GM20000 (cell line): ENCODE measurements around the gene LCLAT1.

Experiments
- DNase-seq: peaks from one replicate; pipeline ENCODE4 v3.0.0; 2012; ENCODE audit warnings: low spot score
- TF ChIP-seq, protein P1 (sequence below): IDR thresholded peaks from 2 replicates; pipeline ENCODE4 v1.5.1; 2012; ENCODE audit warnings: mild to moderate bottlenecking, control low read depth; ENCODE audit errors: extremely low read depth, missing control alignments

The LCLAT1 gene

GRCh38 chr2:30445266-30445821, 1.7 kb upstream of the LCLAT1 start:
- no peak for DNase-seq
- TF ChIP-seq, protein P1, sequence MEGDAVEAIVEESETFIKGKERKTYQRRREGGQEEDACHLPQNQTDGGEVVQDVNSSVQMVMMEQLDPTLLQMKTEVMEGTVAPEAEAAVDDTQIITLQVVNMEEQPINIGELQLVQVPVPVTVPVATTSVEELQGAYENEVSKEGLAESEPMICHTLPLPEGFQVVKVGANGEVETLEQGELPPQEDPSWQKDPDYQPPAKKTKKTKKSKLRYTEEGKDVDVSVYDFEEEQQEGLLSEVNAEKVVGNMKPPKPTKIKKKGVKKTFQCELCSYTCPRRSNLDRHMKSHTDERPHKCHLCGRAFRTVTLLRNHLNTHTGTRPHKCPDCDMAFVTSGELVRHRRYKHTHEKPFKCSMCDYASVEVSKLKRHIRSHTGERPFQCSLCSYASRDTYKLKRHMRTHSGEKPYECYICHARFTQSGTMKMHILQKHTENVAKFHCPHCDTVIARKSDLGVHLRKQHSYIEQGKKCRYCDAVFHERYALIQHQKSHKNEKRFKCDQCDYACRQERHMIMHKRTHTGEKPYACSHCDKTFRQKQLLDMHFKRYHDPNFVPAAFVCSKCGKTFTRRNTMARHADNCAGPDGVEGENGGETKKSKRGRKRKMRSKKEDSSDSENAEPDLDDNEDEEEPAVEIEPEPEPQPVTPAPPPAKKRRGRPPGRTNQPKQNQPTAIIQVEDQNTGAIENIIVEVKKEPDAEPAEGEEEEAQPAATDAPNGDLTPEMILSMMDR, result no peak

GRCh38 chr2:30446602-30447148, 371 bp upstream of the LCLAT1 start:
- TF ChIP-seq, protein P1, result no peak
- DNase-seq, result no peak

DNA sequence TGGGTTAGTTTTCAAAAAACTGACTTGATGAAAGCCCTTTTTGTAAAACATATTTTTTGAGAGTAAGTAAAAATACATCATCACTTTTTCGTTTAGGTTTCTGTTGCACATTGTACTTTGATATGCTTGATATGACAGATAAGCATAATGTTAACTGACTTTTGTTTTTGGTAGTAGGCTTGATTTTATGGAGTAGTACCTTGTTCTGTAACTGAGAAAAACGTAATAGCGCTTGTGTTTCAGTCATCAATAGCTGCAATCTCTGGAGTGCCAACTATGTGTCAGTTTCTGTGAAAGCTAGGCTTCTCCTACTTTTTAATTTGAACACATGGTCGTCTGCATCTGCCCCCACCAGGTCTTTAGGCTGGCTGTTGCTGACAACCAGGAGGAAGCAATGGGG, 1.3 kb downstream of the LCLAT1 start:
- no peak for DNase-seq
- TF ChIP-seq, protein P1, result no peak

DNA sequence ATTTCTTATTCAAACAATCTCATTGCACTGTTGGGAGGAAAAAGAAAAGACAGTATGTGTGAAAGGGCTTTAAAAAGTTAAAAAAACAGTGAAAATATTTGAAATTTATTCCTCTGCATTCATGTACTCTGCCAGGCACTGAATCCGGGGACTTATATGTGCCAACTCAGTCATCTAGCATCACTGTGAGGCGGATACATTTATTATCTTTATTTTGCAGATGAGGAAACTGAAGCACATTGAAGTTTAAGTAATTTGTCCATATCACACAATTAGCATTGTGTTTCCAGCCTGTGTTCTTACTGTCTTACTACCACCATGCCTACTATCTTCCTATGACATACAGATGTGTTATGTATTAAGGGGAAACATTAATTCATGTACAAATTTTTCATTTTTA, 1.8 kb downstream of the LCLAT1 start:
- DNase-seq, result no peak
- TF ChIP-seq, protein P1, result no peak

DNA sequence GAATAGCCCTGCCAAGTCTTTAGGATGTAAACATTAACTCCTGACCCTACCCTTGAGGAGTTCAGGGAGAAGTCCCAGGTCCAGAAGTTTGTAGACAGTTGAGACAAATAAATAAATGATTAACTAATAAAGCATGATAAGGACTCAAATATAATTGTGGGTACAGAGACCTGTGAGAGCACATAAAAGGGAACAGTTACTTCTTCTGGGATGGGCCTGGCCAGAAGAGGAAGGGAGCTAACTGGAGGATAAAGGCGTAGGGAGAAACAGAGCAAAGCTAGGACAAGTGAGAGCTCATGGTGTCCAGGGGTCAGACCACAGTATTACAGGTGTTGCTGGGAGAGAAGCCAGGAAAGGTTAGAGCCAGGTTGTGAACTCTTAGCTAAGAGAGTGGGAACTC, 3.0 kb downstream of the LCLAT1 start:
- TF ChIP-seq, protein P1, result no peak
- DNase-seq, result no peak

- TF ChIP-seq, protein P1, result no peak
- DNase-seq, result no peak
Observed at GRCh38 chr2:30453498-30453897, 6.5 kb downstream of the LCLAT1 start.

GRCh38 chr2:30454571-30454970, 7.5 kb downstream of the LCLAT1 start:
- TF ChIP-seq, protein P1, result no peak

More at GRCh38 chr2:30454571-30454970, 7.5 kb downstream of the LCLAT1 start:
- DNase-seq, result no peak
